Sigmoid colon (tissue), 4 donors: ENCODE data around the gene RAB6C.
"Not testable (repeated sequence)": the region's sequence is repeated elsewhere in the genome, so short reads cannot be mapped to it uniquely, and the experiment has no call there.

Experiments used
- POLR2A ChIP-seq, 2 donors: fragments of 450-650 bp; IDR thresholded peaks; one replicate each; pipeline ENCODE4 v1.6.1; 2016; ENCODE audit warnings: antibody characterized with exemption in 2 of 2, mild to moderate bottlenecking in 2 of 2, moderate library complexity in 2 of 2
- POLR2AphosphoS5 ChIP-seq, 4 donors: sonication (generic); formaldehyde crosslinking; IDR thresholded peaks; one replicate each; pipeline ENCODE4 v1.6.1; 2017; ENCODE audit warnings: antibody characterized with exemption in 4 of 4

- TF ChIP-seq POLR2AphosphoS5, POLR2A (IDR thresholded peaks at IDR 0.05): not testable (repeated sequence)
These were observed 2.5 kb upstream of the RAB6C start for GRCh38 chr2:129976969-129977368.
